AG04450 (cell line): ENCODE data around the gene PRR5L. TPM values are rescaled to one million over a fixed set of nuclear protein-coding genes. Genes with fewer than 3 reads are reported as not detected.

ENCODE experiments used
- CTCF ChIA-PET: fragments of 300-600, 350-600 bp; formaldehyde crosslinking; extraction: SDS; loops from one replicate; lab custom pipeline; 2022; ENCODE audit warnings: antibody characterized with exemption, inconsistent platforms; lab: Charles Lee
- POLR2A ChIA-PET: fragments of 350-600 bp; formaldehyde crosslinking; extraction: SDS; loops from one replicate; lab custom pipeline; 2021; ENCODE audit warnings: antibody characterized with exemption, inconsistent platforms; lab: Yijun Ruan, JAX
- DNase-seq: peaks from one replicate; pipeline ENCODE4 v3.0.0-alpha.2; 2011; ENCODE audit warnings: low read depth, low spot score
- H3K27ac ChIP-seq: one replicate; pipeline ENCODE4 v1.5.1; 2012; ENCODE audit warnings: low read depth, low read length, control low read depth
- H3K27me3 ChIP-seq: one replicate; pipeline ENCODE4 v1.6.0; 2012; ENCODE audit warnings: low read length; ENCODE audit not compliant: control insufficient read depth, insufficient read depth
- H3K4me3 ChIP-seq: 2 replicates; pipeline ENCODE4 v1.5.1; 2011; ENCODE audit warnings: mild to moderate bottlenecking, low read depth, low read length, control low read depth
- H3K9me3 ChIP-seq: 2 replicates; pipeline ENCODE4 v1.5.1; 2012; ENCODE audit warnings: low read length; ENCODE audit not compliant: control insufficient read depth, insufficient read depth
- polyA plus RNA-seq: library from polyadenylated mRNA; depleted of rRNA; stranded (reverse); fragments of >200 nt; gene quantifications from 2 replicates; pipeline ENCODE4 v1.2.3, GENCODE V29; 2011
- TF ChIP-seq, protein P1 (sequence below): IDR thresholded peaks from 2 replicates; pipeline ENCODE4 v1.5.1; 2011; ENCODE audit warnings: low read depth, low read length, control low read depth, inconsistent platforms

The PRR5L gene
- polyA plus RNA-seq, 1 experiment = 3.4 TPM

DNA sequence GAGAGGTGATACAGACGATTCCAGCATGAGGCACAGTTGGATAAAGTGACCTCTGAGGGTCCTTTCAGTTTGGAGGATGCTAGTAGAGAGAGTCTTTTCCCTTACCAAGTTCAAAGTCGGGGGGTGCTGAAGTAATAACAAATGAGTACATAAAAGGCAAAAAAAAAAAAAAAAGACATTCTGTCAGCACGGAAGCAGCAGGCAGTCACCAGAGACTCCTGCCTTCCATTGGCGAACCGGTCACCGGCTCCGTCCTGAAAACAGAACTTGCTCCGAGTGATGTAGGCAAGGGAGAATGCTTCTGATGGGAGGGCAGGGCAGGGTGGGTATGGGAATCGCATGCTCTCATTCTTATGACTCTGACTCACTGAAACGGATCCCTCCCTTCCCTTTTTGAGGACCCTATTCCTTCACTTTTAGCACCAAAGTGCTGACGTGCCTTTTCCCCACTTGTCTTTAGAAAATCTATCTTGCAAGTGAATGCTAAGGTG, 65.9 kb downstream of the PRR5L start:
- TF ChIP-seq, protein P1, sequence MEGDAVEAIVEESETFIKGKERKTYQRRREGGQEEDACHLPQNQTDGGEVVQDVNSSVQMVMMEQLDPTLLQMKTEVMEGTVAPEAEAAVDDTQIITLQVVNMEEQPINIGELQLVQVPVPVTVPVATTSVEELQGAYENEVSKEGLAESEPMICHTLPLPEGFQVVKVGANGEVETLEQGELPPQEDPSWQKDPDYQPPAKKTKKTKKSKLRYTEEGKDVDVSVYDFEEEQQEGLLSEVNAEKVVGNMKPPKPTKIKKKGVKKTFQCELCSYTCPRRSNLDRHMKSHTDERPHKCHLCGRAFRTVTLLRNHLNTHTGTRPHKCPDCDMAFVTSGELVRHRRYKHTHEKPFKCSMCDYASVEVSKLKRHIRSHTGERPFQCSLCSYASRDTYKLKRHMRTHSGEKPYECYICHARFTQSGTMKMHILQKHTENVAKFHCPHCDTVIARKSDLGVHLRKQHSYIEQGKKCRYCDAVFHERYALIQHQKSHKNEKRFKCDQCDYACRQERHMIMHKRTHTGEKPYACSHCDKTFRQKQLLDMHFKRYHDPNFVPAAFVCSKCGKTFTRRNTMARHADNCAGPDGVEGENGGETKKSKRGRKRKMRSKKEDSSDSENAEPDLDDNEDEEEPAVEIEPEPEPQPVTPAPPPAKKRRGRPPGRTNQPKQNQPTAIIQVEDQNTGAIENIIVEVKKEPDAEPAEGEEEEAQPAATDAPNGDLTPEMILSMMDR = no peak
- no peaks in the 10 kb centered on the region for H3K9me3 ChIP-seq
- H3K27ac ChIP-seq = peak overlapping the region; percentile 63
- POLR2A ChIA-PET = no interaction called here
- CTCF ChIA-PET = no interaction called here
- H3K4me3 ChIP-seq = peak overlapping the region; percentile 1
- peak; percentile 68 for DNase-seq
- H3K27me3 ChIP-seq = no peaks in the 10 kb centered on the region

DNA sequence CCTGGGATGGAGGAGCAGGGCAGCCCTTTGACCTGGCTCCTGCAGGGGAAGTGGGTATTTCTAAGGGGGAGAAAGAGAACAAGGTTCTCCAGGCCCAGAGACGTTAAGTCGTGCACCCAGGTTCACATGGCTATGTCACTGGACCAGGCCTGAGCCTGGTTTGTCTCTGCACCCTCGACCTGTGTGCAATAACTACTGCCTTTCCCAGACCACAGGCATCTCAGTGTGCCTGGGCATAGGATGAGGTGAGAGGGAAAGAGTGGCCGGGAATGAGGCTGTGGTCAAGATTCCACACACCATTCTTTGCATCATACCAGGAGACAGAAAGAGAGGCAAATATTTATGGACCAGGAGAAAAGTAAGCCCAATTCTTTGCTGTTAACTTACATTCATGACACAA, 66.8 kb downstream of the PRR5L start:
- no peak overlapping the region for H3K4me3 ChIP-seq
- no peaks in the 10 kb centered on the region for H3K9me3 ChIP-seq
- ChIA-PET CTCF (interaction anchor here (1.1 kb wide), 1 partner anchor 116 kb away, joined by 3 read pairs; no protein-coding TSS in a partner anchor), POLR2A (no interaction called here)
- peak overlapping the region; percentile 34 for H3K27ac ChIP-seq
- TF ChIP-seq, protein P1 = no peak
- DNase-seq = peak; percentile 52
- no peaks in the 10 kb centered on the region for H3K27me3 ChIP-seq

DNA sequence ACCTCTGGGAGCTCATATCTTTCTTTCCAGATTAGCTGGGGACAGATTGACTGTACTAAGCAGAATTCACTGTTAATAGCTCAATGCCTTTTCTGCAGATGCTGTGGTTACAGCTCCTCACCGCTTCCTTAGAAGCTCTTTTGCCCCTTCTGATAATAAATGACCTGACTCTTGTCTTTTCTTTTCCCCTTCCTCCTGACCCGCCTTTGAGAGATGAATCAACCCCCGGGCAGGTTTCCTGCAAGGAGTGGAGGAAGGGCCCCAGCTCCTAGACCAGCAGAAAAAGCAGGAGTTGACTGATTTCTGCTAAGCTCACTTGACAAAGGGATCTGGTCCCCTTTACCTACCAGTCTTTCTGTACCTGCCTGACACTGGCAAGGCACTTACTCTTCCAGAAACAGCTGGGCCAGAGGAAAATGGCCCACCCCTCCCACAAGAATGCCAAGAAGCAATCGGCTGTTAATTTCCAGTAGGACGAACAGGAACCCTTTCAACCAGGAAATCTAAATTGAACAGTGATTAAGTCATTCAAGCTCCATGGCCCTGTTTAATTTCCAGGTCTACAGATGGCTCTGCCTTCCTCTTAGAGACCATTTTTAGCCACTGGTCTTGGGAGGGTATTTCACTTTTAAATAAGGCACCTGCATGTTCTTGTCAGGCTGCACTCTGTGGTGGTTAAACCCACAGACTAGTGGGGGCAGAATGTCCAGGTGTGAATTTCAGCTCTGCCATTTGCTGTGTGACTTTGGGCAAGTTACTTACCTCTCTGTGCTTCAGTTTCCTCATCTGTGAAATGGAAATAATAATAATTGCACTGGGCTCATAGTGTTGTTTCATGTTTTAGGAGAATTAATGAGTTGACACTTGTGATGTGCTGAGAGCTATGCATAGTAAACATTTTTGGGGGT, 67.5 kb downstream of the PRR5L start:
- CTCF ChIA-PET = interaction anchor here (1.0 to 1.4 kb wide), 3 partner anchors 13 to 129 kb away, joined by 3 to 4 read pairs (median 3); no protein-coding TSS in a partner anchor
- Histone ChIP-seq H3K27me3 (no peaks in the 10 kb centered on the region), H3K4me3 (no peak overlapping the region), H3K27ac (no peak overlapping the region), H3K9me3 (no peaks in the 10 kb centered on the region)
- DNase-seq = no peak
- TF ChIP-seq, protein P1 = no peak
- POLR2A ChIA-PET = no interaction called here

DNA sequence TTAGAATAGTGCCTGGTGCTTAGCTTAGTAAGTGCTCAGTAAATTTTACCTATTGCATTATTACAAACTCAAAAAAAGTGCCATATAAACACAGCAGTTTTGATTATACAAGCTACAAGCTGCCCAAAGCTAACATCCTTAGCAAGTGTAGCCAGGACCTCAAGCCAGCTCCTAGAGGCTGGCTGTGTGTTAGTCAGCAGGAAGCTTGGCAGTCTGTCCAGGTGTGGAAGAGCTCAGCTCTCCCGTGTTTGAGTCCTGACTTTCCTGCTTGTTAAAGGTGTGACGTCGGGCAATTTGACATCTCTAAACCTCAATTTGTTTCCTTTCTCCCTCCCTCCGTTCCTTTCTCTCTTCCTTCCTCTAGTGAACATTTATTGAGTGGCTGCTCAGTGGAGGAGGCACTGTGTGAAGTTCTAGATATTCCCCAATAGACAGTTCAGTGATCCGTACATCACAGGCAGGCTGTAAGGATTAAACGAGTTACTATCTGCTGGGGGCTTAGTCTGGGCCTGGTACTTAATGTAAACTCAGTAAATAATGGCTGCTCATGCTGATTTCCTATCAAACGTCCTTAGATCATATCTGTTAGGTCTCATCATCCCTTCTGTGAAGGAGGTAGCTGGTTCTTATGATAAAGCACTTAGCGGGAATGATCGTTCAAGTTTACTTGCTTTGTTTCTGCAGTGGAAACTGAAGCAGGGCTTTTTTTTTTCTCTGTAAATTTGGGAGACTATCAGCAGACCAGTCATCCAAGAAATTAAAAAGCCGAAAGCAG, 68.7 kb downstream of the PRR5L start:
- Histone ChIP-seq H3K9me3 (no peaks in the 10 kb centered on the region), H3K27me3 (no peaks in the 10 kb centered on the region), H3K27ac (no peak overlapping the region), H3K4me3 (no peak overlapping the region)
- POLR2A ChIA-PET = interaction anchor here (0.8 kb wide), 1 partner anchor 10 kb away, joined by 3 read pairs; no protein-coding TSS in a partner anchor
- TF ChIP-seq, protein P1 = no peak
- DNase-seq = no peak
- CTCF ChIA-PET = interaction anchor here (1.0 to 1.4 kb wide), 3 partner anchors 12 to 128 kb away, joined by 3 to 4 read pairs (median 3); no protein-coding TSS in a partner anchor
